ENCODE results near the gene MAP7D3.

GRCh38 chrX:136204571-136204970 is 46.6 kb downstream of the MAP7D3 start:
- TF ChIP-seq FOXM1 (IDR thresholded peaks at IDR 0.05; ENCODE audit: borderline replicate concordance): no peak
- TF ChIP-seq SP1 (IDR thresholded peaks at IDR 0.05): no peak
- TF ChIP-seq BHLHE40 (IDR thresholded peaks at IDR 0.05; ENCODE audit: borderline replicate concordance): no peak
- no peak for TF ChIP-seq LEF1 (IDR thresholded peaks at IDR 0.05; ENCODE audit: borderline replicate concordance)
- TF ChIP-seq ELF4 (IDR thresholded peaks at IDR 0.05): no peak
- TF ChIP-seq NFRKB (IDR thresholded peaks at IDR 0.05): no peak
- TF ChIP-seq PKNOX1 (IDR thresholded peaks at IDR 0.05): no peak
- no peak for TF ChIP-seq FOXA1 (IDR thresholded peaks at IDR 0.05)
- TF ChIP-seq TARDBP (IDR thresholded peaks at IDR 0.05): no peak

Measured in HEK293T (cell line).